ENCODE measurements around the gene ELP4.

DNA sequence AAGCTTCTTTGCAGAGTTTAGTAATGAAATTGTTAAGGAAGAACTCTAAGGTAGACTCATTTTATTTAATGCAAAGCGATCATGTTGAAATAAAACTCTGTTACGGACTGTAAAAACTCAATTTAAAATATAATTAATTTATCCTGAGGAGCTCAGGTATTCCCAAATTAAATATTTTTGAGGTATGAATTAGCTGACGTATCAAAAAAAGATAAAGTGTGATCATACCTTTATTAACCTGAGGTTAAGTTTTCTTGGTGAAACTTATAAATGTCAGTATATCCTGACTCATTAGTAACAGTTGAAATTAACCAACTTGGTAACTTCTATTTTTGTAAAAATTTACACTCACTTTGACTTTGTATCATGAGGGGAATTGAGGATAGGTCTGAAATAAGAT is 171.2 kb downstream of the ELP4 start:
- TF ChIP-seq GATA3 (IDR thresholded peaks at IDR 0.05; ENCODE audit: low read depth, low read length) (no peak), GATA2 (IDR thresholded peaks at IDR 0.05; ENCODE audit: low read depth, low read length) (no peak)

Measured in SH-SY5Y (cell line).